Glutamatergic neuron (in vitro differentiated cells): ENCODE results near the gene FXYD5. TPM values are rescaled to one million over a fixed set of nuclear protein-coding genes. Genes with fewer than 3 reads are reported as not detected.
"Not testable (repeated sequence)": the region's sequence is repeated elsewhere in the genome, so short reads cannot be mapped to it uniquely, and the experiment has no call there.

Source experiments
- DNase-seq: peaks from one replicate; pipeline ENCODE4 v3.0.0; 2022
- H3K27ac Mint-ChIP-seq: one replicate; pipeline ENCODE4 v1.8.0; 2020; ENCODE audit warnings: mild to moderate bottlenecking, mixed read lengths, inconsistent platforms; ENCODE audit not compliant: unreplicated experiment
- H3K27me3 Mint-ChIP-seq: one replicate; pipeline ENCODE4 v1.8.0; 2020; ENCODE audit warnings: mild to moderate bottlenecking, moderate library complexity, mixed read lengths, inconsistent platforms; ENCODE audit not compliant: unreplicated experiment
- H3K36me3 Mint-ChIP-seq: one replicate; pipeline ENCODE4 v1.8.0; 2020; ENCODE audit warnings: mild to moderate bottlenecking, mixed read lengths, inconsistent platforms; ENCODE audit not compliant: unreplicated experiment
- H3K4me1 Mint-ChIP-seq: one replicate; pipeline ENCODE4 v1.8.0; 2020; ENCODE audit warnings: mild to moderate bottlenecking, low read depth, mixed read lengths, inconsistent platforms; ENCODE audit not compliant: unreplicated experiment
- H3K4me3 Mint-ChIP-seq: one replicate; pipeline ENCODE4 v1.8.0; 2020; ENCODE audit warnings: mild to moderate bottlenecking, mixed read lengths, inconsistent platforms; ENCODE audit not compliant: unreplicated experiment
- H3K9me3 Mint-ChIP-seq: one replicate; pipeline ENCODE4 v1.8.0; 2020; ENCODE audit warnings: mild to moderate bottlenecking, moderate library complexity, mixed read lengths, inconsistent platforms; ENCODE audit not compliant: unreplicated experiment
- total RNA-seq: library from RNA; stranded (reverse); fragmentation: NEBNext Ultra II Directional; extraction: Animal tissue kit (Norgen Biotek cat#: 25700); gene quantifications from one replicate; pipeline ENCODE4 v1.2.1, GENCODE V29; 2021; ENCODE audit not compliant: unreplicated experiment
- TF ChIP-seq, protein P1 (sequence below): fragments of 200-600 bp; sonication (generic); IDR thresholded peaks from one replicate; pipeline ENCODE4 v1.5.0; 2021; ENCODE audit not compliant: partially characterized antibody, unreplicated experiment

The FXYD5 gene
- total RNA-seq, 1 donor from 2014 or later, result 5.3 TPM

- Mint-ChIP-seq H3K27me3 (peaks cover 18% of the 10 kb centered on the region), H3K36me3 (no peaks in the 10 kb centered on the region), H3K27ac (no peak overlapping the region), H3K9me3 (peaks cover 3% of the 10 kb centered on the region), H3K4me1 (peaks cover 14% of the 10 kb centered on the region), H3K4me3 (no peak overlapping the region)
- TF ChIP-seq, protein P1, sequence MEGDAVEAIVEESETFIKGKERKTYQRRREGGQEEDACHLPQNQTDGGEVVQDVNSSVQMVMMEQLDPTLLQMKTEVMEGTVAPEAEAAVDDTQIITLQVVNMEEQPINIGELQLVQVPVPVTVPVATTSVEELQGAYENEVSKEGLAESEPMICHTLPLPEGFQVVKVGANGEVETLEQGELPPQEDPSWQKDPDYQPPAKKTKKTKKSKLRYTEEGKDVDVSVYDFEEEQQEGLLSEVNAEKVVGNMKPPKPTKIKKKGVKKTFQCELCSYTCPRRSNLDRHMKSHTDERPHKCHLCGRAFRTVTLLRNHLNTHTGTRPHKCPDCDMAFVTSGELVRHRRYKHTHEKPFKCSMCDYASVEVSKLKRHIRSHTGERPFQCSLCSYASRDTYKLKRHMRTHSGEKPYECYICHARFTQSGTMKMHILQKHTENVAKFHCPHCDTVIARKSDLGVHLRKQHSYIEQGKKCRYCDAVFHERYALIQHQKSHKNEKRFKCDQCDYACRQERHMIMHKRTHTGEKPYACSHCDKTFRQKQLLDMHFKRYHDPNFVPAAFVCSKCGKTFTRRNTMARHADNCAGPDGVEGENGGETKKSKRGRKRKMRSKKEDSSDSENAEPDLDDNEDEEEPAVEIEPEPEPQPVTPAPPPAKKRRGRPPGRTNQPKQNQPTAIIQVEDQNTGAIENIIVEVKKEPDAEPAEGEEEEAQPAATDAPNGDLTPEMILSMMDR, result no peak
- DNase-seq, result no peak
These were observed 7.6 kb upstream of the FXYD5 start for GRCh38 chr19:35146746-35147459.

DNA sequence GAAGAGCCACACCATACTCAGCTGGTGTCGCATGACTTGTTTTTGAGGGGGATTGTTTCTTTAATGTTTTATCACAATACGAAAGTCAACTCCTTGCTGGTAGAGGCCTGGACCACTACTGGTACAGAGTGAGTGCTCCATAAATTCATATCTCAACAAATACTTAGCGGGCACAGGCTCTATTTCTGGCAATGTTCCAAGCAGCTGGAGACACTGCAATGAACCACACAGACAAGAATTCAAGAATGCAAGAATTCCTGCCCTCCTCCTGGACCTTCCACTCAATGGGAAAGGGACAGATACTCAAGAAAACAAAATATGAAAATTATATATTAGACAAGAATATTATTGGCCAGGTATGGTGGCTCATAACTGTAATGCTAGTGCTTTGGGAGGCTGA lies 5.1 kb upstream of the FXYD5 start:
- H3K4me1 Mint-ChIP-seq, result peaks cover 9% of the 10 kb centered on the region
- no peak overlapping the region for H3K4me3 Mint-ChIP-seq
- no peaks in the 10 kb centered on the region for H3K36me3 Mint-ChIP-seq
- TF ChIP-seq, protein P1, result no peak
- no peak for DNase-seq
- H3K27me3 Mint-ChIP-seq, result peaks cover 15% of the 10 kb centered on the region
- no peak overlapping the region for H3K27ac Mint-ChIP-seq
- H3K9me3 Mint-ChIP-seq, result peaks cover 2% of the 10 kb centered on the region

GRCh38 chr19:35150445-35150844 lies 4.1 kb upstream of the FXYD5 start:
- H3K9me3 Mint-ChIP-seq, result peaks cover 2% of the 10 kb centered on the region
- H3K36me3 Mint-ChIP-seq, result no peaks in the 10 kb centered on the region
- H3K27ac Mint-ChIP-seq, result peak overlapping the region; percentile 1
- H3K27me3 Mint-ChIP-seq, result peaks cover 17% of the 10 kb centered on the region
- TF ChIP-seq, protein P1, result no peak
- DNase-seq, result no peak
- no peak overlapping the region for H3K4me3 Mint-ChIP-seq
- peaks cover 7% of the 10 kb centered on the region for H3K4me1 Mint-ChIP-seq

DNA sequence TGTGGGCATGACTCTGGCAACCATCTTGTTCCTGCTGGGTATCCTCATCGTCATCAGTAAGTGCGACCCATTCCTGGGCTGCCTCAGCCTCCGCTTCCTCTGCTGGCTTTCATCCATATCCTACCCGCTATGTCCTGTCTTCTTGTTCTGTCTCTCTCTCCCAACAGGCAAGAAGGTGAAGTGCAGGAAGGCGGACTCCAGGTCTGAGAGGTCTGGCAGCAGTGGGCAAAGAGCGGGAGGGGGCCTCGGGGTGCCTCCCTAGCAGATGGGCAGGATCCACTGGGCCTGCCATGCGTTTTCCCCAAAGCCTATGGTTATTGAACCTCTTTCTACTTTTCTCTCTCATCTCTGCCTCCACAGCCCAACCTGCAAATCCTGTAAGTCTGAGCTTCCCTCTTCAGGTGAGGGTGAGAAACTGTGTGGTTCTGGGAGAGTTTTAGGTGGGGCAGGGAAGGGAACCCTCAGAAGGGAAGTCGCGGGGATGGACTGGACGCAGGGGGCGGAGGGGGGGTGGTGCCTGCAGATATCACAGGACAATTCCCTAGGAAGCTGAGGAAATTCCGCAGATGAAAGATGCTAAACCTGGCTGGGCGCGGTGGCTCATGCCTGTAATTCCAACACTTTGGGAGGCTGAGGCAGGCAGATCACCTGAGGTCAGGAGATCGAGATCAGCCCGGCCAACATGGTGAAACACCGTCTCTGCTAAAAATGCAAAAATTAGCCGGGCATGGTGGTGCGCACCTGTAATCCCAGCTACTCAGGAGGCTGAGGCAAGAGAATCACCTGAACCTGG lies 3.1 kb upstream of the FXYD5 start:
- Mint-ChIP-seq H3K4me3 (no peak overlapping the region), H3K4me1 (peaks cover 6% of the 10 kb centered on the region), H3K9me3 (peaks cover 2% of the 10 kb centered on the region), H3K27me3 (peaks cover 19% of the 10 kb centered on the region), H3K36me3 (no peaks in the 10 kb centered on the region), H3K27ac (no peak overlapping the region)
- DNase-seq, result no peak
- TF ChIP-seq, protein P1, result no peak

GRCh38 chr19:35153129-35153522 lies 1.4 kb upstream of the FXYD5 start:
- H3K36me3 Mint-ChIP-seq, H3K9me3 Mint-ChIP-seq, H3K27ac Mint-ChIP-seq, H3K4me1 Mint-ChIP-seq, DNase-seq: not testable (repeated sequence)
- Mint-ChIP-seq H3K4me3 (peak overlapping the region; percentile 67), H3K27me3 (peaks cover 19% of the 10 kb centered on the region)
